Measurements from ENCODE around the gene IGSF21.
"Not testable (repeated sequence)": the region's sequence is repeated elsewhere in the genome, so short reads cannot be mapped to it uniquely, and the experiment has no call there.

IGSF21 gene

GRCh38 chr1:18410407-18410806, 302.8 kb downstream of the IGSF21 start:
- no peak for DNase-seq

DNA sequence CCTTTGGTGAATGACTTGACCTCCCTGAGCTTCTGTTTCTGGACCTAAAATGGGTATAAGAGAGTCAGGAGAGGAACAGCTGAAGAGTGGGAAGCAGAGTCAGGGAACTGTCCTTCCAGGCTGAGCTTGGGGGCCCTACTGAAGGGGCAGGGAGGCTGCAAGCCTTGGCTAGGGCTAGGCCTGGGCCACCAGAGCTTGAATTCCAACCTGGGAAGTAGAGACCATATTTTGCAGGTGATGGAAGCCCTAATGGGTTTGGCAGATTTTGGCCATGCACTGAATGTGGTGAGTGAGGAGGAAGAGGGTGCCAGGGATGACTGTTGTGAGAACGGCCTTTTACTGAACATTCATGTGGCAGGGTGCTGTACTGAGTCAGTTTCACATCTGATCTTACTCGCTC, 303.7 kb downstream of the IGSF21 start:
- no peak for DNase-seq

DNA sequence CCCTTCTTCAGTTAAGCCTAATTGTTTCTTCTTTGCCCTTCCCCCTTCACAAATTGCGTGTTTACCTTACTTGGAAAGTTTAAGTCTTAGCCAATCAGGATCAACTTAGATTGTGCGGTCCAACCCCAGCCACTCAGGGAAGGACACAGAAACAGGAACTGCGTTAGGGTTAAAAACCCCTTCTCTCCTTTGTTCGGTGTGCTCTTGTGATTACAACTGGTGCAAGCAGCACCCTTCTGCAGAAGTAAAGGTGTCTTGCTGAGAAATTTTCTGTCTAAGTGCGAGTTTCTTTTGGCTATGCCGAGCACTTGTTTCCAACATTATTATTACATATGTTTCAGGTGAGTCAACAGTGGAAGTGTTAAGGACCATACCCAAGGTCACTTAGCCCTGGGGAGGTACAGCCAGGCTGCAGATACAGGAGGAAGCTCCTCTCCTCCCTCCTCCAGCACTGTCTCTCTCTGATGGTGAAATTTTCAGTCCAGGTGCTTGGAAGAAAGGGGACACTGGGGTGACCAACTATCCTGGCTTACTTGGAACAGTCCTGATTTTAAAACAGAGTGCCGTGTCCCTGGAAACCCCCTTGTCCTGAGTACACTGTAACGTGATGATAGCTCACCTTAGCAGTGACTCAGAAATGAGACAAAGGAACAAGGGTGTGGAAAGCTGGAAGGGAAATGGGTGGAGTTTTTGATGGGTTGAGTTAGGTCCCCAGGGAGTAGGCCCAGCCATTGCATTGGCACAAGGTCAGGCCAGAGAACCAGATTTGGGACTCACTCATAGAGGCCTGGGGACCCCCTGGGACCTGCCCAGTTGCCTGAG, 304.4 kb downstream of the IGSF21 start:
- no peak for DNase-seq

DNA sequence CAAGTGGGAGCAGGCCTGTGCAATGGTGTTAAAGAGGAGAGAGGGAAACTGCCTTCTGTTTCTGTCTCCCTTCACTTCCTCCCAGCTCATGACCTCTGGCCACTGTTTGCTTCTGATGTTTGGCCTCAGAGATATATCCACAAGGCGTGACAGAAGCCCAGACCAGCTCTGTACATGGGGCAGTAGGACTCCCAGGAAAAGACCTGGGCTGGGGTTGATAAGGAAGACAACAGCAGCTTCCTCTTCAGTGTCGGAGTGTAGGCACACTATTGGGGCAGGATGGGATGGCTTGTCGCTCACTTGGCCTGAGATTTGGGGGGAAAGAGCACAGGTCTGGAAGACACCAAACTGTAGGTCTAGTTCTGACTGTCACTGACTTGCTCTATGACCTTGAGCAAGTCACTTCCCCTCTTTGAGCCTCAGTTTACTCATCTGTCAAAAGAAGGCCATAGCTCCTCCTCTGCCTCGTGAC, 305.3 kb downstream of the IGSF21 start:
- DNase-seq, result no peak

DNA sequence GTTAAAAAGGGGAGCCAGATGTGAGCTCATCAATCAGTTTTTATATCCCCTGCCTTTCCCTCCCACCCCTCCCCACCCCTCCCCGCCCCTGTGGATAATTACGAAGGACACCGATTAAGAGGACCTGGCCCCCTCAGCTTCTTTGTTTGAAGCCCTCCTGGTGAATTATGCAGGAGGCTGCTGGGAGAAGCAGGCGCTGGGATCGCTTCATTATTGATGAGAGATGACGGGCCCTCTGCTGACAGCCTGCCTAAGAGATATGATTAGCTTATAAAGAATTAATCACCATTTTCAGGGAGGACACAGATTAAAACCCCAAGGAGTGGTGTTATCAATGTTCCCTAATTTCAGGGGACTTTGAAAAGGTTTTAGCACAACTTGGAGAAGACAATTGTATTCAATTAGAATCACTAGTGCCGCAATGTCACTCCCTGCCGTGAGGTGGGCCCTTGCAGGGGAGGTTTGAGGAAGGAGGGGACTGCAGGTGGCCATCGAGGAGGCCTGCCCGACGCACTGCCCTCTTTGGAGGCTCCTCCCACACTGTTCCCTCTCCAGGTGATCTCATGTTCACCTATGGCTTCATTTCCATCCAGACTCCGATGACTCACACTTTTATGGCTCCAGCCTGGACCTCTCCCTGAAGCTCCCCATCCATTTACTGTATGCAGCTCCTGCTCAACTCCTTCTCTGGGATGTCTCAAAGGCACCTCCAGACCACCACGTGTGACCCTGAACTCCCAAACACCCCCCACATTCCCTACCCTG, 306.1 kb downstream of the IGSF21 start:
- DNase-seq, result no peak

GRCh38 chr1:18414321-18414720, 306.7 kb downstream of the IGSF21 start:
- DNase-seq, result no peak

DNA sequence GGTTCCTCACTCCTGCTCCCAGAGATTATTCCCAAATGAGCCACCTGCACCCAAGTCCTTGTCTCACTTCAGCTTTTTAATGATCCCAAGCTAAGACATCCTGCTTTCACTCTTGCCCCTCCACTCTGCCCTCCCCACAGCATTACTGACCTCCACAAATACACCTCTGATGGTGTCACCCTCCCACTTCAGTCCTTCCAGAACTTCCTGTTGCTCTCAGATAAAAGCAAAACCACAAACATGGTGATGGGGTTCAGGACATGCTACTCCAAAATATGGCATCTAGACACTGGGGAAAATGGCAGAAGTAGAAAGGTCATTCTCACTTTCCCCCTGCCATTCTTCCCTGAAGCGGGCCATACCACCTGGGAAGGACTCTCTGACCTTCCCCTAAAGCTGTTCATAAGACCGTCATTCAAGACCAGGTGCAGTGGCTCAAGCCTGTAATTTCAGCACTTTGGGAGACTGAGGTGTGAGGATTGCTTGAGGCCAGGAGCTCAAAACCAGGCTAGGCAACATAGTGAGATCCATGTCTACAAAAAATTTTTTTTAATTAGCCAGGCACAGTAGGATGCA, 307.4 kb downstream of the IGSF21 start:
- DNase-seq, result no peak

GRCh38 chr1:18415448-18416027, 307.9 kb downstream of the IGSF21 start:
- no peak for DNase-seq

DNA sequence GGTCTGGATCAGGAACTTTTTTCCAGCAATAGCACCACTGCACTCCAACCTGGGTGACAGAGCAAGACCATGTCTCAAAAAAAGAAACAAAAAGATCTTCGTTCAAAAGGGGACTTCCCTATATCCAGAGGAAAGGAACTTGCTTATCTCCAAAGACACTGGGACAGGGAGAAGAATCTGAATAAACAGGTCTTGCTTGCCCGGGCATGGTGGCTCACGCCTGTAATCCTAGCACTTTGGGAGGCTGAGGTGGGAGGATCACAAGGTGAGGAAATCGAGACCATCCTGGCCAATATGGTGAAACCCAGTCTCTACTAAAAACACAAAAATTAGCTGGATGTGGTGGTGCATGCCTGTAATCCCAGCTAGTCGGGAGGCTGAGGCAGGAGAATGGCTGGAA, 308.5 kb downstream of the IGSF21 start:
- not testable (repeated sequence) for DNase-seq

DNA sequence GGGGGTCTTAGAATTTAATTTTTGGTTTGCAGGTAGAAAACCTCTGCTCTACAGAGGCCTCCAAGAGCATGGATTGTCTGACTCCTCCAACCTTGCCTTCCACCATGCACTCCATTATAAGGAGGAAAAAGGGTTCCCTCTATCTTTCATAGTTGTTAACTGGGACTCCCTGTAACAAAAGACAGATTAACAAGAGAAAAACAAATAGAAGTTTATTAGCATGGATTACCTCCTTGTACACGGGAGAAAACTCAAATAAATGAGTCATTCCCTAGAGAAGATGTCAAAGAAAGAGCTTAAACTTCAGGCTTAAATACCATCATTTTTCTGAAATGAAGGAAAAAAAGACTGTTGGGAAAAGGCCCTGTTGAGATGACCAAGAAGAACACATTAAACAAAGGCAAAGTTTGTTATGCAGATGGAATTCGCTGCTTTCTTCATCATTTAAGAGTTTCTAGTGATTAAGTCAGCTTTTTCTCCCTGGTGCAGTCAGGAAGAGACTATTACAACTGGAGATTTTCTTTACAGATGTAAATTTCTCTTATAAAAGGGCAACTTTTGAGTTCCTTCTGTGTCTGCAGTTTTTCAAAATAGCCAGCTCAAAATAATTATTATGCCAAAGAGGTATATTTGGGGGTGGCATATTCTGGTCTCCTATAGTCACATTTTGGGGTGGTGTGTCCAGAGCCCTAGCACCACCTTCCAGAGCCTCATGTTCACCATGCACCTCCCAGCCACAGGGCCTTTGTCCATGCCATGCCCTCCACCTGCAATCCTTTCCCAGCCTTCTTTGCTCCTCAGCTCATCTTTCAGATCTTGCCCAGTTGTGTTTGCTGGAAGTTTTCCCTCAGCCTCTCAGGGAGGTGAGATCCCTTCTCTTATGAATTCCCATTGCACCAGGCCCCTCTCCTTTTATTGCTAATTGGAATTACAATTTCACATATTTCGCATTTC, 310.0 kb downstream of the IGSF21 start:
- DNase-seq, result no peak

DNA sequence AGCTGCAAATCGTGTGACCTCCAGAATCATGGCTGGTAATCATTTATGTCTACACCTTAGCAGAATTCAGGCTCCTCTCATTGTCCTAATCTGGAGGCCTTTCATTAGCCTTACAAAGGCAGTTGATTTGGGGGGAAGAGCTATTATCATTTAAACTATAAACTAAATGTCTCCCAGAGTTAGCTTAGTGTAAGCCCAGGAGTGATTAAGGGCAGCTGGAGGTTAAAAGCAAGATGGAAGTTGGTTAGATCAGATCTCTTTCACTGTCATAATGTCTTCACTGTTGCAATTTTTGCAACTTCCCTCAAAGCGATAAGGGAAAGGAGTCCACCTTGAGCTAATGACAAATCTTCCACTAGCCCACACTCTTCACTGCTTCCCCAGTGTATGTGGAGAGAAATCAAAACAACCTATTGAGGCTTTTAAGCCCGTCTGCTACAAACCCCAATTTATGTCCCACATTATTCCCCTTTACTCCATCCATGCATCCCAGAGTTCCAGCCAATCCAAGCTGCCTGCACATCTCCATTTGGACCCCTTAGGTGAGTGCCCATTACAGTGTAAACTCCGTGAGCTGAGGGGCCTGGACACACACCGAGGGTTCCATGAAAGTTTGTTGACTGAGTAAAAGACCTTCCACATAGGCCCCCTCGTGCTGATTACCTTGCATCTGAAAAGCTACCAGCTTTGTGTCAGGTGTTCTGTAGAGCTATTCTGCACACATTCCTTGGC, 311.7 kb downstream of the IGSF21 start:
- no peak for DNase-seq

GRCh38 chr1:18419845-18420184, 312.2 kb downstream of the IGSF21 start:
- no peak for DNase-seq

DNA sequence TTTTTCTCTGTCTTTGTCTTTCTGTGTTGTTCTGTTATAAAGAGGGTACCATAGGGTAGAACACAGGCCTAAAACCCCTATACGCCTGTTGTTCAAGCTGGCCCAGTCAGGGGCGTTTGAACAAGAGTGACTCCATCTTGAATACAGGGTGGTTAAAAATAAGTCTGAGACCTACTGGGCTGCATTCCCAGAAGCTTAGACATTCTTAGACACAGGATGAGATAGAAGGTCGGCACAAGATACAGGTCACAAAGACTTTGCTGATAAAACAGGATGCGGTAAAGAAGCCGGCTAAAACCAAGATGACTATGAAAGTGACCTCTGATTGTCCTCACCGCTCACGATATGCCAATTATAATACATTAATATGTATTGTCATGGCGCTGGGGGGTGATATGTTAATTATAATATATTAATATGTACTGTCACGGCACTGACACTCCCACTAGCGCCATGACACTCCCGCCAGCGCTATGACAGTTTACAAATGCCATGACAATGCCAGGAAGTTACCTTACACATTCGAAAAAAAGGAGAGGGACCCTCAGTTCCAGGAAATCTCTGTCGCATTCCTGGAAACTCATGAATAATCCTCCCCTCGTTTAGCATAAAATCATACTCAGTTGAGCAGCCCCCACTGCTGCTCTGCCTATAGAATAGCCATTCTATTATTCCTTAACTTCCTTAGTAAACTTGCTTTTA, 314.6 kb downstream of the IGSF21 start:
- no peak for DNase-seq

- no peak for DNase-seq
Observed at GRCh38 chr1:18422954-18423353, 315.4 kb downstream of the IGSF21 start.

GRCh38 chr1:18426580-18426979, 319.0 kb downstream of the IGSF21 start:
- DNase-seq, result no peak

Measured in CD4-positive, alpha-beta T cell treated with Interleukin-17A for 4 hours (primary cell).